IMR-90 (cell line): ENCODE results near the gene MARS1. TPM values are rescaled to one million over a fixed set of nuclear protein-coding genes. Genes with fewer than 3 reads are reported as not detected.

Source experiments
- ATAC-seq: fragments of 200-7000 bp; cut with Tn5 transposase; 2 replicates; pipeline ENCODE4 v1.9.1; 2020; ENCODE audit warnings: low read depth, mild to moderate bottlenecking, moderate library complexity
- BruUV-seq: library from RNA; stranded (reverse); fragments of 400-500 nt; replicated peaks from 2 replicates; lab custom pipeline; 2021; lab: Mats Ljungman, UMichigan
- CTCF ChIA-PET: fragments of 300-600 bp; formaldehyde crosslinking; extraction: SDS; loops from one replicate; lab custom pipeline; 2021; ENCODE audit warnings: antibody characterized with exemption; lab: Yijun Ruan, JAX
- POLR2A ChIA-PET: fragments of 300-600 bp; sonication (Branson Sonifier 250); formaldehyde crosslinking; loops from one replicate; lab custom pipeline; 2022; ENCODE audit warnings: antibody characterized with exemption; ENCODE audit not compliant: unreplicated experiment; lab: Charles Lee
- DNase-seq: peaks from one replicate; pipeline ENCODE4 v3.0.0; 2013
- H2AFZ ChIP-seq: replicated peaks from 2 replicates; pipeline ENCODE3; 2013; ENCODE audit warnings: low read length, mild to moderate bottlenecking; ENCODE audit not compliant: poor library complexity
- H2AK5ac ChIP-seq: 2 replicates; pipeline ENCODE4 v1.6.1; 2013; ENCODE audit warnings: low read depth, low read length, inconsistent platforms
- H2AK9ac ChIP-seq: replicated peaks from 2 replicates; pipeline ENCODE3; 2013; ENCODE audit warnings: mild to moderate bottlenecking, low read depth, low read length, moderate library complexity; ENCODE audit not compliant: poor library complexity
- H2BK120ac ChIP-seq: 2 replicates; pipeline ENCODE4 v1.6.1; 2013; ENCODE audit warnings: low read depth, low read length, inconsistent platforms
- H2BK15ac ChIP-seq: 3 replicates; pipeline ENCODE4 v1.6.1; 2013; ENCODE audit warnings: low read depth, low read length, inconsistent platforms
- H2BK20ac ChIP-seq: 2 replicates; pipeline ENCODE4 v1.6.1; 2013; ENCODE audit warnings: low read depth, mild to moderate bottlenecking, inconsistent platforms, low read length, moderate library complexity
- H2BK5ac ChIP-seq: 2 replicates; pipeline ENCODE4 v1.6.1; 2013; ENCODE audit warnings: mild to moderate bottlenecking, low read depth, low read length, inconsistent platforms; ENCODE audit not compliant: poor library complexity, severe bottlenecking
- H3K14ac ChIP-seq: replicated peaks from 2 replicates; pipeline ENCODE4 v1.6.1; 2013; ENCODE audit warnings: low read depth, low read length, inconsistent platforms
- H3K18ac ChIP-seq: 2 replicates; pipeline ENCODE4 v1.6.1; 2013; ENCODE audit warnings: low read depth, low read length, control low read depth
- H3K23ac ChIP-seq: 2 replicates; pipeline ENCODE4 v1.6.1; 2013; ENCODE audit warnings: low read depth, low read length, inconsistent platforms
- H3K27ac ChIP-seq: 2 replicates; pipeline ENCODE4 v1.5.1; 2013; ENCODE audit warnings: mild to moderate bottlenecking, control low read depth, low read length; ENCODE audit not compliant: insufficient read depth
- H3K27me3 ChIP-seq: 2 replicates; pipeline ENCODE4 v1.6.1; 2013; ENCODE audit warnings: low read length; ENCODE audit not compliant: control insufficient read depth, insufficient read depth
- H3K36me3 ChIP-seq: 2 replicates; pipeline ENCODE4 v1.6.1; 2013; ENCODE audit warnings: low read length, mixed read lengths; ENCODE audit not compliant: control insufficient read depth, insufficient read depth
- H3K4ac ChIP-seq: 2 replicates; pipeline ENCODE4 v1.6.1; 2013; ENCODE audit warnings: low read depth, low read length, inconsistent platforms
- H3K4me1 ChIP-seq: 2 replicates; pipeline ENCODE4 v1.6.1; 2013; ENCODE audit warnings: low read length, mixed read lengths; ENCODE audit not compliant: control insufficient read depth, insufficient read depth
- H3K4me2 ChIP-seq: 2 replicates; pipeline ENCODE4 v1.6.1; 2013; ENCODE audit warnings: low read depth, mild to moderate bottlenecking, control low read depth, low read length, moderate library complexity
- H3K4me3 ChIP-seq: 2 replicates; pipeline ENCODE4 v1.5.1; 2013; ENCODE audit warnings: low read depth, mild to moderate bottlenecking, control low read depth, low read length, moderate library complexity; ENCODE audit not compliant: insufficient read depth
- H3K56ac ChIP-seq: 2 replicates; pipeline ENCODE4 v1.6.1; 2013; ENCODE audit warnings: low read length, inconsistent platforms; ENCODE audit not compliant: insufficient read depth; ENCODE audit errors: extremely low read depth
- H3K79me1 ChIP-seq, 2 experiments: 2 replicates each; pipeline ENCODE4 v1.6.1; 2013; ENCODE audit warnings: low read length in 2 of 2, inconsistent platforms in 1 of 2, low read depth in 1 of 2
- H3K9ac ChIP-seq: 2 replicates; pipeline ENCODE4 v1.6.1; 2013; ENCODE audit warnings: low read depth, low read length, control low read depth
- H3K9me1 ChIP-seq: 2 replicates; pipeline ENCODE4 v1.6.1; 2013; ENCODE audit warnings: low read length, inconsistent platforms; ENCODE audit not compliant: insufficient read depth
- H3K9me3 ChIP-seq: 2 replicates; pipeline ENCODE4 v1.6.1; 2013; ENCODE audit warnings: low read length; ENCODE audit not compliant: control insufficient read depth, insufficient read depth
- H4K20me1 ChIP-seq: 2 replicates; pipeline ENCODE4 v1.6.1; 2013; ENCODE audit warnings: low read length, inconsistent platforms; ENCODE audit not compliant: insufficient read depth
- H4K5ac ChIP-seq: 2 replicates; pipeline ENCODE4 v1.6.1; 2013; ENCODE audit warnings: mild to moderate bottlenecking, low read depth, low read length, control low read depth
- H4K8ac ChIP-seq, 2 experiments: 2 replicates each; pipeline ENCODE4 v1.6.1; 2013; ENCODE audit warnings: low read depth in 2 of 2, low read length in 2 of 2, control low read depth in 1 of 2, inconsistent platforms in 1 of 2
- H4K91ac ChIP-seq: 2 replicates; pipeline ENCODE4 v1.6.1; 2013; ENCODE audit warnings: low read depth, low read length, inconsistent platforms; ENCODE audit not compliant: insufficient read depth
- FOS ChIP-seq: fragments of 150-350 bp; IDR thresholded peaks from 2 replicates; pipeline ENCODE4 v1.6.1; 2016; ENCODE audit warnings: low read depth, low read length
- RAD21 ChIP-seq: IDR thresholded peaks from 2 replicates; pipeline ENCODE4 v1.6.1; 2012; ENCODE audit warnings: low read length, improper control_type of control experiment
- WGBS, 2 experiments: methylation state at CpG; one replicate each; pipeline versions ENCODE4 v1.1.5 to v1.1.7; 2013; ENCODE audit warnings: missing lambda C conversion rate in 2 of 2; ENCODE audit not compliant: insufficient read length in 1 of 2; ENCODE audit errors: extremely low coverage in 2 of 2; 5-methylcytosine and 5-hydroxymethylcytosine counted together
- dilution Hi-C: fragments of 300-500 bp; cut with HindIII; formaldehyde crosslinking; loops from one replicate; pipeline ENCODE4 v1.14.3; 2018; ENCODE audit warnings: low sequenced_read_pairs; ENCODE audit not compliant: unreplicated experiment
- in situ Hi-C: fragments of 300-500 bp; cut with MboI; formaldehyde crosslinking; loops from 3 replicates; pipeline ENCODE4 v1.14.3; 2019; ENCODE audit warnings: low sequenced_read_pairs, inconsistent platforms, mixed read lengths
- intact Hi-C: fragments of 100-400 bp; cut with micrococcal nuclease; formaldehyde crosslinking; loops from 2 replicates; pipeline ENCODE4 v1.10.0; 2022
- polyA plus RNA-seq, 3 experiments: library from polyadenylated mRNA; depleted of rRNA; stranded (reverse); fragments of >200 nt; gene quantifications; 2 replicates each; pipeline ENCODE4 v1.2.3, GENCODE V29; 2012; ENCODE audit warnings: low replicate concordance in 1 of 3
- total RNA-seq: library from RNA; depleted of rRNA; stranded (reverse); fragments of >200 nt; gene quantifications from 2 replicates; pipeline ENCODE4 v1.2.3, GENCODE V29; 2012

The MARS1 gene
- total and polyA plus RNA-seq, 2 of the 4 experiments (the other 2 are of a cell fraction) = 156 to 164 TPM

- Histone ChIP-seq H3K56ac (peak overlapping the region; percentile 84), H3K9me1 (peaks cover 4% of the 10 kb centered on the region; the same call in 1 of the 2 replicates), H2BK20ac (peak overlapping the region; percentile 5; the same call in 1 of the 2 replicates), H3K4me1 (peaks cover 7% of the 10 kb centered on the region), H4K20me1 (no peaks in the 10 kb centered on the region), H4K8ac (peak overlapping the region; percentile 55 to 88; a peak in 3 of 4 replicates), H3K9ac (peak overlapping the region; percentile 68), H3K18ac (peak overlapping the region; percentile 48; the same call in 1 of the 2 replicates), H2AK9ac (peak overlapping the region; percentile 96), H2AK5ac (peak overlapping the region; percentile 61), H4K91ac (peak overlapping the region; percentile 72), H3K27ac (peak overlapping the region; percentile 67), H2BK5ac (peak overlapping the region; percentile 57), H3K27me3 (no peaks in the 10 kb centered on the region), H3K4ac (peak overlapping the region; percentile 70), H3K14ac (peak overlapping the region; percentile 73), H4K5ac (peak overlapping the region; percentile 52; the same call in 1 of the 2 replicates), H3K4me3 (peak overlapping the region; percentile 56), H3K36me3 (no peaks in the 10 kb centered on the region), H2BK120ac (peak overlapping the region; percentile 68), H3K79me1 (peaks cover 0 to 6% of the 10 kb centered on the region in 2 experiments; a peak in 1 of 4 replicates), H2BK15ac (no peak overlapping the region; the same call in 2 of the 3 replicates), H3K9me3 (no peaks in the 10 kb centered on the region), H3K4me2 (peak overlapping the region; percentile 97), H2AFZ (peak overlapping the region; percentile 93), H3K23ac (peak overlapping the region; percentile 67)
- DNase-seq (peak; percentile 33), ATAC-seq (peak; percentile 0; the same call in 1 of the 2 replicates)
- intact Hi-C loops = loop anchor here (5.0 kb wide), 1 partner anchor 160 kb away; no protein-coding TSS in a partner anchor
- ChIA-PET CTCF (interaction anchor here (1.5 to 2.7 kb wide), 2 partner anchors 9 to 13 kb away, joined by 8 to 14 read pairs; no protein-coding TSS in a partner anchor), POLR2A (no interaction called here)
- dilution Hi-C loops = no loop called here
- BruUV-seq = no TSS peak
- in situ Hi-C loops = no loop called here
- TF ChIP-seq FOS (peak; percentile 38; the same call in 1 of the 2 replicates), RAD21 (no peak)
- no CpG with 5 or more reads among the region's 9 CpGs for WGBS, 2 experiments
Measured at GRCh38 chr12:57461917-57462250, 26.0 kb upstream of the MARS1 start.
